Glomerular endothelial cell (primary cell): ENCODE results near the gene P2RY11. TPM values are rescaled to one million over a fixed set of nuclear protein-coding genes. Genes with fewer than 3 reads are reported as not detected.
A peak's percentile ranks its signal among the peaks of the same experiment; 100 is the strongest.

ENCODE experiments used
- DNase-seq: peaks from one replicate; pipeline ENCODE4 v3.0.0-alpha.2; 2011; ENCODE audit warnings: low read depth, low spot score; ENCODE audit errors: extremely low read depth
- total RNA-seq: library from RNA; depleted of rRNA; stranded (reverse); fragments of >200 nt; gene quantifications from 2 replicates; pipeline ENCODE4 v1.2.3, GENCODE V29; 2015

Gene P2RY11
- total RNA-seq, 1 donor from 2014 or later: 11.1 TPM

GRCh38 chr19:10092648-10093294, 18.7 kb upstream of the P2RY11 start:
- DNase-seq: no peak

GRCh38 chr19:10093295-10094186, 18.0 kb upstream of the P2RY11 start:
- DNase-seq: no peak

- DNase-seq: no peak
Observed at GRCh38 chr19:10095622-10095947, 15.9 kb upstream of the P2RY11 start.

GRCh38 chr19:10095948-10096614, 15.4 kb upstream of the P2RY11 start:
- no peak for DNase-seq

GRCh38 chr19:10096615-10096963, 14.9 kb upstream of the P2RY11 start:
- no peak for DNase-seq

GRCh38 chr19:10100163-10100785, 11.2 kb upstream of the P2RY11 start:
- no peak for DNase-seq

GRCh38 chr19:10102787-10103236, 8.7 kb upstream of the P2RY11 start:
- DNase-seq: no peak

- DNase-seq: no peak
Observed at GRCh38 chr19:10104130-10104513, 7.4 kb upstream of the P2RY11 start.

GRCh38 chr19:10104665-10105508, 6.6 kb upstream of the P2RY11 start:
- no peak for DNase-seq

- no peak for DNase-seq
Observed at GRCh38 chr19:10105509-10106099, 5.9 kb upstream of the P2RY11 start.

GRCh38 chr19:10106100-10106936, 5.2 kb upstream of the P2RY11 start, which contains the start of gene PPAN:
PPAN (plus strand) TSS chr19:10106362; CDS start chr19:10106395, 33 bp downstream.
- DNase-seq: peak; percentile 84

- DNase-seq: no peak
Observed at GRCh38 chr19:10107254-10107653, 4.2 kb upstream of the P2RY11 start.

- no peak for DNase-seq
Observed at GRCh38 chr19:10107817-10108367, 3.6 kb upstream of the P2RY11 start.

- no peak for DNase-seq
Observed at GRCh38 chr19:10109528-10109927, 2.0 kb upstream of the P2RY11 start.

- no peak for DNase-seq
Observed at GRCh38 chr19:10110076-10110971, 1.2 kb upstream of the P2RY11 start.

- no peak for DNase-seq
Observed at GRCh38 chr19:10110972-10111317, 548 bp upstream of the P2RY11 start.

- no peak for DNase-seq
Observed at GRCh38 chr19:10112037-10112761, 706 bp downstream of the P2RY11 start.
